ENCODE measurements around the gene DSCAM.
"Not testable (repeated sequence)": the region's sequence is repeated elsewhere in the genome, so short reads cannot be mapped to it uniquely, and the experiment has no call there.

The DSCAM gene

GRCh38 chr21:40846587-40847411 lies at the start of gene DSCAM:
DSCAM (minus strand) TSS chr21:40847158; CDS start chr21:40846661, 497 bp downstream.
- Histone ChIP-seq H3K79me2 (ENCODE audit: insufficient read depth, low read length) (no peaks in the 10 kb centered on the region), H3K9me3 (ENCODE audit: low read length) (no peaks in the 10 kb centered on the region), H3K4me1 (ENCODE audit: insufficient read depth, low read length, severe bottlenecking) (no peaks in the 10 kb centered on the region), H3K36me3 (ENCODE audit: insufficient read depth, low read length) (no peaks in the 10 kb centered on the region), H3K9ac (ENCODE audit: low read length) (no peak within 1 kb of the TSS), H3F3A (ENCODE audit: insufficient read depth, low read length) (no peaks in the 10 kb centered on the region), H4K20me1 (ENCODE audit: insufficient read depth, low read length) (no peaks in the 10 kb centered on the region), H3K27ac (ENCODE audit: low read depth, low read length, poor library complexity, severe bottlenecking) (no peak within 1 kb of the TSS), H3K9me2 (ENCODE audit: low read depth, low read length) (no peaks in the 10 kb centered on the region), H3K4me3 (ENCODE audit: low read depth, low read length, poor library complexity, severe bottlenecking) (no peak within 1 kb of the TSS), H2AFZ (ENCODE audit: low read length) (no peak within 1 kb of the TSS), H3K4me2 (ENCODE audit: low read length) (no peak within 1 kb of the TSS), H3K27me3 (ENCODE audit: insufficient read depth, low read length) (no peaks in the 10 kb centered on the region)
- TF ChIP-seq EZH2 (IDR thresholded peaks at IDR 0.05; ENCODE audit: borderline replicate concordance, low read length) (no peak), CTCF (IDR thresholded peaks at IDR 0.05; ENCODE audit: low read length) (no peak)

DNA sequence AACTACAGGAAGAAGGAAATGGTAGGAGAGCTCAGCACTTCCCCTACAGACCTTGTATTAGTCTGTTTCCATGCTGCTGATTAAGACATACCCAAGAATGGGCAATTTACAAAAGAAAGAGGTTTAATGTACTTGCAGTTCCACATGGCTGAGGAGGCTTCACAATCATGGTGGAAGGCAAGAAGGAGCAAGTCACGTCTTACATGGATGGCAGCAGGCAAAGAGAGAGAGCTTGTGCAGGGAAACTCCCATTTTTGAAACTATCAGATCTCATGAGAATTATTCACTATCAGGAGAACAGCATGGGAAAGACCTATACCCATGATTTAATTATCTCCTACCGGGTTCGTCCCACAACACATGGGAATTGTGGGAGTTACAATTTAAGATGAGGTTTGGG lies 48.7 kb upstream of the DSCAM start:
- H2AFZ ChIP-seq (ENCODE audit: low read length); H3K27me3 ChIP-seq (ENCODE audit: insufficient read depth, low read length); H4K20me1 ChIP-seq (ENCODE audit: insufficient read depth, low read length); H3K27ac ChIP-seq (ENCODE audit: low read depth, low read length, poor library complexity, severe bottlenecking); H3K9me2 ChIP-seq (ENCODE audit: low read depth, low read length); H3K4me2 ChIP-seq (ENCODE audit: low read length); H3K36me3 ChIP-seq (ENCODE audit: insufficient read depth, low read length); H3K79me2 ChIP-seq (ENCODE audit: insufficient read depth, low read length); H3K4me3 ChIP-seq (ENCODE audit: low read depth, low read length, poor library complexity, severe bottlenecking); H3F3A ChIP-seq (ENCODE audit: insufficient read depth, low read length); H3K9ac ChIP-seq (ENCODE audit: low read length); H3K4me1 ChIP-seq (ENCODE audit: insufficient read depth, low read length, severe bottlenecking); H3K9me3 ChIP-seq (ENCODE audit: low read length): not testable (repeated sequence)

GRCh38 chr21:40886931-40887330 lies 40.0 kb upstream of the DSCAM start:
- Histone ChIP-seq H4K20me1 (ENCODE audit: insufficient read depth, low read length) (no peaks in the 10 kb centered on the region), H3K36me3 (ENCODE audit: insufficient read depth, low read length) (no peaks in the 10 kb centered on the region), H3K9me2 (ENCODE audit: low read depth, low read length) (no peaks in the 10 kb centered on the region), H3K27ac (ENCODE audit: low read depth, low read length, poor library complexity, severe bottlenecking) (no peak overlapping the region), H3F3A (ENCODE audit: insufficient read depth, low read length) (no peaks in the 10 kb centered on the region), H3K79me2 (ENCODE audit: insufficient read depth, low read length) (no peaks in the 10 kb centered on the region), H3K27me3 (ENCODE audit: insufficient read depth, low read length) (no peaks in the 10 kb centered on the region), H2AFZ (ENCODE audit: low read length) (no peak overlapping the region), H3K4me1 (ENCODE audit: insufficient read depth, low read length, severe bottlenecking) (no peaks in the 10 kb centered on the region), H3K9me3 (ENCODE audit: low read length) (no peaks in the 10 kb centered on the region), H3K4me2 (ENCODE audit: low read length) (no peak overlapping the region), H3K9ac (ENCODE audit: low read length) (no peak overlapping the region), H3K4me3 (ENCODE audit: low read depth, low read length, poor library complexity, severe bottlenecking) (no peak overlapping the region)
- TF ChIP-seq CTCF (IDR thresholded peaks at IDR 0.05; ENCODE audit: low read length), result no peak
- no peak for TF ChIP-seq EZH2 (IDR thresholded peaks at IDR 0.05; ENCODE audit: borderline replicate concordance, low read length)

DNA sequence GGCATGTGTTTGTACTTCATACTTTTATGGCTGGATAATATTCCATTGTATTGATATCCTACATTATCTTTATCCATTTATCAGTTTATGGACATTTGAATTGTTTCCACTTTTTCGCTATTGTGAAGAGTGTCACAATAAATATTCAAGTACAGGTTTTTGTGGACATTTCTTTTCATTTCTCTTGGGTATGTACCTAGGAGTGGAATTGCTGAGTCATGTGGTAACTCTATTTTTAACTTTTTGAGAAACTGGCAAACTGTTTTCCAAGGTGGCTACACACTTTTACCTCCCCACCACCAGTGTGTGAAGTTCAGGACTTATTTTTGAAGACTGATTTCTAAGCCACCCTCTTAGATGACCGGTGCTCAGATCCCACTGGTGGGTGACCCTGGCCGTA lies 39.0 kb upstream of the DSCAM start:
- no peaks in the 10 kb centered on the region for H3K4me1 ChIP-seq (ENCODE audit: insufficient read depth, low read length, severe bottlenecking)

More for the DNA sequence above, 39.0 kb upstream of the DSCAM start:
- no peak for TF ChIP-seq EZH2 (IDR thresholded peaks at IDR 0.05; ENCODE audit: borderline replicate concordance, low read length)
- no peak for TF ChIP-seq CTCF (IDR thresholded peaks at IDR 0.05; ENCODE audit: low read length)
- Histone ChIP-seq H3K36me3 (ENCODE audit: insufficient read depth, low read length) (no peaks in the 10 kb centered on the region), H3K9me3 (ENCODE audit: low read length) (no peaks in the 10 kb centered on the region), H3K4me2 (ENCODE audit: low read length) (no peak overlapping the region), H2AFZ (ENCODE audit: low read length) (no peak overlapping the region), H3K27me3 (ENCODE audit: insufficient read depth, low read length) (no peaks in the 10 kb centered on the region), H4K20me1 (ENCODE audit: insufficient read depth, low read length) (no peaks in the 10 kb centered on the region), H3K27ac (ENCODE audit: low read depth, low read length, poor library complexity, severe bottlenecking) (no peak overlapping the region), H3K79me2 (ENCODE audit: insufficient read depth, low read length) (no peaks in the 10 kb centered on the region), H3K9ac (ENCODE audit: low read length) (no peak overlapping the region), H3K9me2 (ENCODE audit: low read depth, low read length) (no peaks in the 10 kb centered on the region), H3F3A (ENCODE audit: insufficient read depth, low read length) (no peaks in the 10 kb centered on the region), H3K4me3 (ENCODE audit: low read depth, low read length, poor library complexity, severe bottlenecking) (no peak overlapping the region)

Data from OCI-LY1 (cell line).